ENCODE measurements around the gene CFAP90. TPM values are rescaled to one million over a fixed set of nuclear protein-coding genes. Genes with fewer than 3 reads are reported as not detected.

The CFAP90 gene
- total and polyA plus RNA-seq, 4 donors: 13.0 to 29.8 (median 15.6) TPM

DNA sequence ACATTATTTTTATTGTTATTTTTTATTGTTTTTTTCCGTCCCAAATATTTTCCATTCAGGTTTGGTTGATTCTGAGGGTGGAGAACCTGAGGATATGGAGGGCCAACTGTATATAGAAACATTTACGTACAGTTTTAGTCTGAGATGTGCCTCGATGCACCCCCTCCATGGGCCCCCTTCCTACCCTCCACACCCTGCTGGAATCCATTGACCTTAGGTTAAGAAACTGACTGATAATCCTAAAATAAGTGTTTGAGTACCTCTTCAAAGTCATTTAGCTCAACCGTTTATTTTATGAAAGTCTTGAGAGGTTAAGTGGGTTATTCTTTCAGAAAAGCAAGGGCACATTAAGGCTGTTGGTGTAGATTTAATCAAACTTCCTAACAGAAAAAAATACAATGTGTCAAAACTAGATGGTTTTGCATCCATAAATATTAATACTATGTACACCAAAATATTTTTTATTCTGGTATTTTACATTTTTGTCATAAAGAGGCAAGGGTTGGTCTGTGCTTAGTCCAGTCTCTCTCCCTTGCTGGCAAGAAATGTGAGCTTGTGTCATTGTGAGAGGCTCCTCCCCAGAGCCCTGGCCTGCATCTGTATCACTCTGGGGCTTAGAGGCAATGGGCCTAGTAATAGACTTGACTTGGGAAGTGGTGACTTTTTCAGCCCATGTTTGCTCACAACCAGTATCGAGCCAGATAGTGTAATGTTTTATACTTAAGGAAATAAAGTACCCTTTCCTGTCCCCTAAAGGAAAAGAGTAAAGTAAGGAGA is 33.7 kb upstream of the CFAP90 start:
- Histone ChIP-seq H3K27ac (ENCODE audit: low read depth in 1 of 2, low read length in 1 of 2) (no peak overlapping the region), H3K4me1 (ENCODE audit: control insufficient read depth in 5 of 5, insufficient read depth in 5 of 5, low read length in 5 of 5) (peaks cover 0 to 10% (median 0%) of the 10 kb centered on the region in 5 donors), H3K9ac (ENCODE audit: insufficient read depth in 1 of 2, low read length in 2 of 2) (no peak overlapping the region), H3K27me3 (ENCODE audit: control insufficient read depth in 3 of 3, insufficient read depth in 3 of 3, low read length in 2 of 3) (no peaks in the 10 kb centered on the region), H3K9me3 (ENCODE audit: control insufficient read depth in 4 of 4, insufficient read depth in 3 of 4, low read length in 3 of 4) (no peaks in the 10 kb centered on the region), H3K36me3 (ENCODE audit: control insufficient read depth in 4 of 4, insufficient read depth in 4 of 4, low read length in 4 of 4) (peaks cover 16 to 33% (median 26%) of the 10 kb centered on the region in 4 donors), H3K4me3 (no peak overlapping the region)
- whole genome bisulfite sequencing, 2 donors: 57 to 82% methylated on average over 5 of the region's 5 CpGs
- DNase-seq: peak in 2 of 3 donors; percentile 5 to 25
- ATAC-seq (ENCODE audit: insufficient read depth, low FRiP score): no peak
- TF ChIP-seq, protein P1, sequence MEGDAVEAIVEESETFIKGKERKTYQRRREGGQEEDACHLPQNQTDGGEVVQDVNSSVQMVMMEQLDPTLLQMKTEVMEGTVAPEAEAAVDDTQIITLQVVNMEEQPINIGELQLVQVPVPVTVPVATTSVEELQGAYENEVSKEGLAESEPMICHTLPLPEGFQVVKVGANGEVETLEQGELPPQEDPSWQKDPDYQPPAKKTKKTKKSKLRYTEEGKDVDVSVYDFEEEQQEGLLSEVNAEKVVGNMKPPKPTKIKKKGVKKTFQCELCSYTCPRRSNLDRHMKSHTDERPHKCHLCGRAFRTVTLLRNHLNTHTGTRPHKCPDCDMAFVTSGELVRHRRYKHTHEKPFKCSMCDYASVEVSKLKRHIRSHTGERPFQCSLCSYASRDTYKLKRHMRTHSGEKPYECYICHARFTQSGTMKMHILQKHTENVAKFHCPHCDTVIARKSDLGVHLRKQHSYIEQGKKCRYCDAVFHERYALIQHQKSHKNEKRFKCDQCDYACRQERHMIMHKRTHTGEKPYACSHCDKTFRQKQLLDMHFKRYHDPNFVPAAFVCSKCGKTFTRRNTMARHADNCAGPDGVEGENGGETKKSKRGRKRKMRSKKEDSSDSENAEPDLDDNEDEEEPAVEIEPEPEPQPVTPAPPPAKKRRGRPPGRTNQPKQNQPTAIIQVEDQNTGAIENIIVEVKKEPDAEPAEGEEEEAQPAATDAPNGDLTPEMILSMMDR (IDR thresholded peaks at IDR 0.05; ENCODE audit: control extremely low read depth, extremely low read depth): no peak

DNA sequence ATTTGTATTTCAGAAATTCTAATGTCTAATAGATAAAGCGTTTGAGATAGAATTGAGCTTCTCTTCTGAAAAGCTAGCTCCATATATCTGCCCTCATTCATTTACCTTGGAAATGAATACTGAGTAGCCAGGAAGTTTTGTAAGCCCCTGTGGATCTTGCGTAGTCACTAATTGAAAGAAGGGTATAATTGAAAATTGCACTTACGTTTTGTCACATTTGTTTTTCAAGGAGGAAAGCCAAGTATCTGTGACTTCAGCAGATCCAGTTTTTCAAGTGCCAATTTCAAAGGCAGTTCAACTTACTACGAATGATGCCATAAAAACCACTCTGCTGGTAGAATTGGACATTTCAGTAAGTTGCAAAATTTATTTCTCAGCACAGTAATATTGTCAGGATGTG is 32.0 kb upstream of the CFAP90 start:
- DNase-seq: peak in 1 of 3 donors; percentile 9
- peaks cover 0 to 12% (median 0%) of the 10 kb centered on the region in 5 donors for H3K4me1 ChIP-seq (ENCODE audit: control insufficient read depth in 5 of 5, insufficient read depth in 5 of 5, low read length in 5 of 5)
- H3K27me3 ChIP-seq (ENCODE audit: control insufficient read depth in 3 of 3, insufficient read depth in 3 of 3, low read length in 2 of 3): no peaks in the 10 kb centered on the region
- TF ChIP-seq, protein P1 (IDR thresholded peaks at IDR 0.05; ENCODE audit: control extremely low read depth, extremely low read depth): no peak
- H3K36me3 ChIP-seq (ENCODE audit: control insufficient read depth in 4 of 4, insufficient read depth in 4 of 4, low read length in 4 of 4): peaks cover 17 to 39% (median 28%) of the 10 kb centered on the region in 4 donors
- peak overlapping the region in 1 of 2 donors; percentile 9 for H3K27ac ChIP-seq (ENCODE audit: low read depth in 1 of 2, low read length in 1 of 2)
- WGBS, 2 donors: 39 to 62% methylated on average over 4 of the region's 4 CpGs
- H3K9ac ChIP-seq (ENCODE audit: insufficient read depth in 1 of 2, low read length in 2 of 2): no peak overlapping the region
- ATAC-seq (ENCODE audit: insufficient read depth, low FRiP score): no peak
- H3K9me3 ChIP-seq (ENCODE audit: control insufficient read depth in 4 of 4, insufficient read depth in 3 of 4, low read length in 3 of 4): no peaks in the 10 kb centered on the region
- no peak overlapping the region for H3K4me3 ChIP-seq

DNA sequence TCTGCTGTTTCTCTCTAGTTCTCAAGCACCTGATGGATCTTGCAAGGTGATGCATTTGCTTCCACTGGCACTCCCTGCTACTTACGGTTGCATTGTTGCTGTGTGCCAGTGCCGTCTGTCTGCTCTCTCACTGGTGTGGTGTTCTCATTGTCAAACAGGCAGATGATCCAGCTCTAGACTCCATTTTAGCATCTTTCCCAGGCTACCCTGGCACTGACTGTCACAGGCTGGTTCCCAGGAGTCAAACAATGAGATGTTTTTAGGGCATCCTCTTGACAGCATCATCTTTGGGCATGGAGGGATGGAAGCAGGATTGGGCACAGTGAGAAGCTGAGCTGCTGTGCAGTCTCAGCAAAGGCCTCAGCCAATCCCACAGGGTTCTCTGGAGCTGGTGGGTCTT is 30.9 kb upstream of the CFAP90 start:
- Histone ChIP-seq H3K27ac (ENCODE audit: low read depth in 1 of 2, low read length in 1 of 2) (peak overlapping the region in 1 of 2 donors; percentile 42), H3K27me3 (ENCODE audit: control insufficient read depth in 3 of 3, insufficient read depth in 3 of 3, low read length in 2 of 3) (no peaks in the 10 kb centered on the region), H3K4me1 (ENCODE audit: control insufficient read depth in 5 of 5, insufficient read depth in 5 of 5, low read length in 5 of 5) (peaks cover 0 to 13% (median 0%) of the 10 kb centered on the region in 5 donors), H3K4me3 (no peak overlapping the region), H3K9ac (ENCODE audit: insufficient read depth in 1 of 2, low read length in 2 of 2) (no peak overlapping the region), H3K9me3 (ENCODE audit: control insufficient read depth in 4 of 4, insufficient read depth in 3 of 4, low read length in 3 of 4) (no peaks in the 10 kb centered on the region), H3K36me3 (ENCODE audit: control insufficient read depth in 4 of 4, insufficient read depth in 4 of 4, low read length in 4 of 4) (peaks cover 18 to 40% (median 30%) of the 10 kb centered on the region in 4 donors)
- TF ChIP-seq, protein P1 (IDR thresholded peaks at IDR 0.05; ENCODE audit: control extremely low read depth, extremely low read depth): no peak
- ATAC-seq (ENCODE audit: insufficient read depth, low FRiP score): no peak
- DNase-seq: no peak
- WGBS, 2 donors: 91 to 93% methylated on average over 2 of the region's 2 CpGs

All from lung (tissue), 12 donors.